DMS 273 treated with DMSO at 0.1 percent for 48 hours (cell line): ENCODE data around the gene MFGE8.

Experiments
- DNase-seq: peaks from one replicate; lab custom pipeline; 2025; lab: John Stamatoyannopoulos, UW

The MFGE8 gene

DNA sequence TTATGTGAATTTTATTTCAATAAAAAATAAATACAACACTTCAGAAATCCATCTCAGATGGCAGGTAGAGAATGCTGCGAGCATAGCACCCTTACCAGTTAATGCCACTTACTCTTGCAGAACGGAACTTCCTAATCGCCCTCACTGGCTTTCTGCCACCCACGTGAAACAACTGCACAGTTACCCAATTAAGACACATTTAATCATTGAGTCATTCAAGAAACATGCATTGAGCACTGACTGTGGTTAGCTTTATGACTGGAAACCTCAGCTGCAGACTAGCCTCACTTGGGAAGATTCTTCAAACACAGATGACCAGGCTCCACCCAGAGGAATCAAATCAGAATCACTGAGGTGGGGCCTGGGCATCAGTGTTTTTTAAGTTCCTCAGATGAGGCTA is 5.6 kb upstream of the MFGE8 start:
- no peak for DNase-seq

DNA sequence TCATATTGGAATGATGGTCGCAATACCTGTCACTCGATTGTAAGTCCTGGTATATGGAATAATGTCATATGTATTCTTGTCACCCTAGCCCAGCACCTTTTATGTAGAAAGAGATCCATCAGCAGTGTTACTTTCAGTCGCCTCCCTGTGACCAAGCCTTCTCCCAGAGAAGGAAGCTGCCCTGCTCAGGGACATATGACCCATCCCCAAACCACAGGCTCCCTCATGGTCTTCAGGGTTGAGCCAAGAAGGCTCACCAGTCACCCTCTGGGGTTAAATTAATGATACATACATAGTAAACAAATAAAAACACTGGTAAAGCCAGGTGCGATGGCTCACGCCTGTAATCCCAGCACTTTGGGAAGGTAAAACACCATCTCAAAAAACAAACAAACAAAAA is 4.6 kb upstream of the MFGE8 start:
- no peak for DNase-seq

DNA sequence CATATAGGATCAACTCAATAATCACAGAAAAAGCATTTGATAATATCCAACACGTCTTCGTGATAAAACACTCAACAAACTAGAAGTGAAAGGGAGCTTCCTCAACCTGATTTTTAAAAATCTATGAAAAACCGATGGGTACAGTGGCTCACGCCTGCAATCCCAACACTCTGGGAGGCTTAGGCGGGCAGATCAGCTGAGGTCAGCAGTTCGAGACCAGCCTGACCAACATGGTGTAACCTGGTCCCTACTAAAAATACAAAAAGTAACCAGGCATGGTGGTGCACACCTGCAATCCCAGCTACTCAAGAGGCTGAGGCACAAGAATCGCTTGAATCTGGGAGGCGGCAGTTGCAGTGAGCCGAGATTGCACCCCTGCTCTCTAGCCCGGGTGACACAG is 2.2 kb upstream of the MFGE8 start:
- DNase-seq: no peak

DNA sequence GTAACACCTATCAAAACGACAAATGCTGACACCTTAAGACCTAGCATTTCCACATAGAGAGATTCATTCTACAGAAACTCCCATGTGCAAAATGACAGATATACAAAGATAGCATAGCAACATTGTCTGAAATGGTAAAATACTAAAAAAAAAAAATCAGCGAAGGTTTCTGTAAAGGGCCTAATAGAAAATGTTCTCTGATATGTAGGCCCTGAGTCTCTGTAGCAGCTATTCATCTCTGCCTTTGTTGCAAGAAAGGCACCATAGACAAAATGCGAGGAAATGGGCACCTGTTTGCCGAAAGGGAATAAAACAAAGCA is 631 bp upstream of the MFGE8 start:
- no peak for DNase-seq

DNA sequence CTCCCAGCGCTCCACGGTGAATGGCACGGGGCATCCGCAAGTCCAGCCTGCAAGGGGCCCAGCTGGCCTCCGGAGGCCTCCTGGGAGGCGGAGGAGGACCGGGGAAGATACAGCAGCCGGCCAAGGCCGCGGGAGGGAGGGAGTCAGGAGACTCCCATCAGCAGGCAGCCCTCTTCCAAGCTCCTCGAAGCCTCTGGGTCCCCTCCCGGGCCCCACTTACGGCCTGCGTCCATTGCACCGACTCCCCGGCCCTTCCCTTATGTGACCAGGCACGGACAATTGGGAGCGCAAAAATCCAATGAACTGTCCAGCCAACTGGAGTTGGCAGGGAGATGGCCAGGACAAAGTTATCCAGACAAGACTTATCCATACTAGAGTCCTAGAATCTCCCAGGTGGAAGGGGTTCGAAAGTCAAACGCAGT is 668 bp downstream of the MFGE8 start:
- DNase-seq: no peak

DNA sequence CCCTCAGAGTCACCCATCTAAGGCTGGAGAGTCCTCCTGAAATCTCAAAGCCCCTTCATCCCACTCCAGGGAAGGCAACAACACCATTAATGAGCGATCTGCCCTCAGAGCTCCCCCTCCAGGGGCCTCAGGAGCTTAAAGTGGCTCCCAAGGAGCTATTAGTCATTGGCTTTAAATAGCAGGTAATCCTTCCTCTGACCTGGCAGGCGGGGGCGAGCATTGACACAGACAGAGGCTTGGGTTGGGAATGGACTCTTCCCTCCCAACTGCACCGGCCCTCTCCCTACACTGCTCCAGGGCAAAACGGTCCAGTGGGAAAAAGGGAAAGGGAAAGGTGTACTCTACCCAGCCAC is 1.4 kb downstream of the MFGE8 start:
- no peak for DNase-seq

DNA sequence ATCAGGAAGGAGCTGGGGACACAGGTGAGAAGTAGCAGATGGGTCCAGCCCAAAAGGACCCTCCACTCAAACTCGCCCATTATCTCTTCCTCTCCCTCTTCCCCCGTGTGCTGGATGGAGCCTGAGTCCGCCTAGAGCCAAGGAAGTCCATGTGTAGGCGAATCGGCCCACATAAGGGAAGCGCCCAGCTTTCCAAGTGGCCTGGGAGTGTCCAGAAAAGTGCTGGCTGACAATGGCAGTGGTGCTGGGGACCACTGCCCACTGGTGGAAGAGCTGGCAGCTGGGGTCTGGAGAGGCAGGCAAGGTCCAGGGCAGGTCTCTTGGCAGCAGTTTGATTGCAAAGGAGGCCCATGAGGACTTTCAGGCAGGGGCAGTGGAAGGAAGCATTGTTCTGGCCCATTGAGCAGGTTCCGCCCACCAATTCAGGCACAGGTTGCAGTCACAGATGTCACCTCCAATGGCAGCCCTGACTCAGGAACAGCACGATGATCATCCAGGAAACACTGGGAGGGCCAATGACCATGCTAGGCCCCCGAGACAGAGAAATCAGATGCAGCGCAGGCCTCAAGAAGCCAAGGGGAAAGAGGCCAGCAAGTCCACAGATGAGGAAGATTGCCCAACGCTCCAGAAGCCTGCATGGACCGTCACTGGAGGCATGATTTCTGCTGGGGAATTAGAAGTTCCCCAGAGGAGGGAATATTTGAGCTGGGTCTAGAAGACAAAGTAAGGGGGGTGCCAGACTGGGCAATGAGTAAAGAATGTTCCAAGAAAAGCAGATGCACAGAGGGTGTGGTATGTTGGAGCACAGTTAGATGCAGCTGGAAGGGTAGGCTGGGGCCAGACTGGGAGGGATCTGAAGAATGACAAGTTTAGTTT is 3.0 kb downstream of the MFGE8 start:
- DNase-seq: no peak

DNA sequence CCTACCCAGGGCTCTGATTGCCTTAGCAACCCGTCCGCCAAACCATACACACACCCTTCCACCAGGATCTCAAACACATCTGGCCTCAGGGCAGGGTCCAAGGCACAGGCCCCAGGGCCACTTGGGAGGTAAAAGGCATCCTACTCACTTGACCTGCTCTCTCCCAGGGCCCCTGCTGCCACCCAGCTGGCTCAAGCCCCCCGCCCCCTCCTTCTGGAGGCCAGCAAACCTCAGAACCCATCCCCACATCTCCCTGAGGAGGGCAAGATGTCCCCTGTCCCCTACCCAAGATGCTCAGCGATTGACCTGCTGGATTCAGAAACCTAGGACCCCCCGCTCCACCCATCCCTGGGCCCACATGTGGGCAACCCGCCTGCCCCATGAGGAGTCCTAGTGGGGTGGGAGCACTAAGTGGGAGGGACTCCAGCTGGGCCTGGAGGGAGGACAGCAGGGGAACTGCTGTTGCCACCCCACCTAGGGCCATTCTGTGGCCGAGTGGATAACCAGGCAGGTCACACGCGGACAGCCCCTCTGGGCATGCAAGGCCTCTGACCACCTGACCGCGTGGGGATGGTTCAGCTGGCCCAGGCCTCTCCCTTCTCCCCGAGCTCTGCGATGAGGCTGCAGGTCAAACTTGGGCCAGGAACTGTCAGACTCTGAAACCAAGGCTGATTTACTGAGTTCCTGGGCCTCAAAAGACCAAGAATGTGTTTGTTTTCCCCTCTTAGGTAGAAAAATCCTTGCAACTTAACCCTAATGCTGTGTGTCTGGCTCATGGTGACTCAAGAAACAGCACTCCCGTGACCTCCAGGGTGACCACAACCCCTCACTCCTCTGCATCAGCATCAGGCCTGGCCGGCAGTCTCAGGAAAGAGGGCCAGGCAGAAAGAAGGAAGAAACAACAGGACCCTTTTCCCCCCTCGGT is 4.2 kb downstream of the MFGE8 start:
- no peak for DNase-seq

DNA sequence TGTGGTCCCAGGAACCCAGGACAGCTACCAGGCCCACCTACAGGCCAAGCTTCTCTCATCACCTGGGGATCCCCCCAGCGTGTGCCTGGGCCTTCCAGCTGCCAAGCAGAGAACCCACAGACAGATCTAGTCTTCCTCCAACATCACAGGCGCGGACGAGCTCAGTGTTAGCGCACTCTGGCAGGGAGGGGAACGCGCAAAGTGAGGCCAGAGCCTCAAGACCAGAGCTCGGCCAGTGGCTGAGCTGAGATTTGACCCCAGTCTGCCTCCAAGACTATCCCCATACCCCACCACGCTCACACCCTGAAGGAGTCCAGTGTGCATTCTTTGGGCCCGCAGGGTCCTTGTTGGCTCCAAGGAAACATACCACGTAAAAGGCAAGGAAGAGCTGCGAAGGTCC is 5.1 kb downstream of the MFGE8 start:
- no peak for DNase-seq

DNA sequence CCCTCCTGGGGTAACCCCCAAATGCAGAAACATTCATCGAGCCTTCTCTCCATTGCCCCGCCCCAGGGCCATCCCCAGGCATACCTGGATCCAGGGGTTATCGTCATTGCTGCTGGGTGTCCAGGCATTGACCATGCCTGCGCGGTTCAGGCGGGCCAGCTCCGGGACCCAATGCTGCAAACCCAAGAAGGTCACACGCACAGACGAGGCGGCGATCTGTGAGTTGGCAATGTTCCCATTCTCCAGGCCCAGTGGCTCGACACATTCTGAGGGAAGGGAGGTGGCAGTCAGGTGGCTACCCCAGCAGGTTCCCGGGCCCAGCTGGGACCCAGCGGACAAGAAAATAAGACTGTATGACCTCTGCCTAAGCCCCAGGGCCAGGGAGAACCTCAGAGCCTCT is 6.1 kb downstream of the MFGE8 start:
- no peak for DNase-seq

DNA sequence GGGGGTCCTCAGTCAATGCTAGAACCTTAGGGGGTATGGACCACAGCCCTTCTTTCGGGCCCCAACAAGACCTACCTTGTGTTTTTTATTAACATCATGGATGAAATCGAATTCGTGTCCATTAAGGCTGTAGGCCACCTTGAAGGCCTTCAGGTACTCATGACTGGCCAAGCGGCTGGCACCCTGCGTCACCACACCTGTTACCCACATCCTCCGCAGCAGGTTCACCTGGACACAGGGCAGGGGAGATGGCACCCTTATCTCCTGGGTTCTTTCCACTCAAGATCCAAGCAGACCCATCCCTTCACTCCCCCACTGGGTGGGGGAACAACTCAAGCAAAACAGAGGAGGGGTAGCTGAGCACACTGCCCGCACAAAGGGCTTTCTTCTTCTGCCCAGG is 6.6 kb downstream of the MFGE8 start:
- no peak for DNase-seq

DNA sequence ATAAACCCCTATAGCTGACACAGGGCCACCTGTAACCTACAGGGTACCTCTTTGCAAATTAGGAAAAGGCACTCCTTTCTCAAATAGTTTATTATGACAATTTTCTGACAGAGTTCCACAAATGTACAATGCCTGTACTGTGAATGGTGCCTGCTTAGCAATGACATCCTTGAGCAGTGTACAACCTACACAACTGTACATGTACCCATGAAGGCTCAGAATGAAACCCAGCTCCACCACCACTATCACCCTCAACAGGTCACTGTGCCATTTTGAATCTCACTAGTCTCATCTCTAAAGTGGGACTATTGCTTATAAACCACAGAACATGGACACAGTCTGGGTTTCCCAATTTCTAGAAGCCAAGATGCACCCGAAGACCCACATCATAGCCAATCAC is 7.0 kb downstream of the MFGE8 start:
- no peak for DNase-seq

DNA sequence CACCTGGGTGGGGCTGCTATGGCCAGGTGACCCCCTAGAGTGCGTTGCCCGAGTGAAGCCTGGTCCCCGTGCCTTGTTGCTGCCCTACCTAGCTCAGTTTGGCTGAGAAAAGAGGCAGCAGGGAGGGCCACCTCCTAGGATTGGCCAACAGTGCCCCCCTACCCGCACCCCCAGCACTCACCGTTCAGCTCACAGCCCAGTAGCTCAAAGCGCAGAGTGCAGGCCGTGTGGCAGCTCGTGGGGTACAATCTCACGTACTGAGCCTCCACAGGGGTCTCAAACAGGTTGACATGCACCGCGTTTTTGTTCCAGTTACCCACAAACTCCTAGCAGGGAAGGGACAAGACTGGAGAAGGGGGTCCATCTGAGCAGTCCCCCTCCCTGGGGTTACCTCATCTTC is 7.6 kb downstream of the MFGE8 start:
- no peak for DNase-seq

DNA sequence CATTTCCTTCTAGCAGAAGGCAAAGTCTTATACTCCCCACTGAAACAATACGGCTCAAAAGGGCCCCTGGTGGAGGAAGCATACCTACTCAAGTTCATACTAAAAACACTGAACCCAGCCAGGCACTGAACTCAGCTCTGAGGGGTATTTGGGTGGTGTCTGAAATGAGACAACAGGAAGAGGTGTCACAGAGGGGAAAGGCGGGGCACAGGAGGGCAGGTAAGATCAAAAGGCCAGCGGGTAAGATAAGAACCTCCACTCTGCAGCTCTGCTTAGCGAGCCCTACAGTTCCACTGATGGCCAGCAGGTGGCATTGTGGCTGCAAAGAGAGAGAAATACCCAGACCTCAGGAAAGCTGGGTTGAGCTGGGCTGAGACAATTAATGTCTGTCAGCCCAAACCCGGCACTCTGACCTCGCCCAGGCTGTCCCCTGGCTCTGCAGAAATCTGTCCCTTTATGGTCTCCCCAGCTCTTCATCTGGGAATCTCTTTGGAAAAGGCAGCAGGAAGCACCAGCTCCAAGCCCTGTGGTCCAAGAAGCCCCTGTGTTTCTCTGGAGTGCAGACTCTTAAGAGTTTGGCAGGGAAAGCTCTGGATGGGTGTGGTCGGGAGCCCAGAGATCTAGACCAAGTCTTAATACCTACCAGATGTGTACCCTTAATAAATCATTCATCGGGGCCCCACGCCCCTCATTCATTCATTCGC is 8.4 kb downstream of the MFGE8 start:
- DNase-seq: no peak

DNA sequence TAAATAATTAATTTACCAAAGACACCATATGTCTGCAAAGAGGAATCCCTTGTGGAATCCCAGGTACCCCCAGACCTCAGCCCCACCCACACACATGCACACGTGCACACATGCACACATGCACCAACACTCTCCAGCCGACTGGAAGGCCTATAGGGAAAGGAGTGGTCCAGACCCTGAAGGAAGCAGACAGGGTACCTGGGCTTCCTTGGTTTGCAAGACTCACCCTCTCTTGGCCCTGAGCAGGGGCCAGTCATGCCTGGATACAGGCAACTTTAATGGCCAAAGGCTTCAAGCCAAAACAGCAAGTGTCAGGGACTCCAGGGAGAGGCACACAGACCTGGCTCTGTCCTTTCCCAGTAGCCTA is 8.9 kb downstream of the MFGE8 start:
- no peak for DNase-seq

DNA sequence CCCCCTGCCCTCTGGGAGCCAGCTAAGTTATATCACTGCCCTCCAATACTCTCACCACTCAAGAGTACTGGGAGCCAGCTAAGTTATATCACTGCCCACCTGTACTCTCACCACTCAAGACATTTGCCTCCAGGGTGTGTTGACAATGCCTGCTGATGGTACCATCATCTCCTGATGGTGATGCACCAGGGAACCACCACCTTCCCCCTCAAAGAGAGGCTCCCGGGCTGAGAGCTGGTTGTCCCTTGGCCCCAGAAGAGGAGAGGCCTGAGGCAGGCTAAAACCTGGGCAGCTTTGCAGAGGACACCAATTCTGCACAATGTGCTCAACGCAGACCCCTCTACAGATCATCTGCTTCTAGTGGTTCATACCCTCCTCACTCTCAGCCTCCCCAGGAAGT is 10.3 kb downstream of the MFGE8 start:
- DNase-seq: no peak

DNA sequence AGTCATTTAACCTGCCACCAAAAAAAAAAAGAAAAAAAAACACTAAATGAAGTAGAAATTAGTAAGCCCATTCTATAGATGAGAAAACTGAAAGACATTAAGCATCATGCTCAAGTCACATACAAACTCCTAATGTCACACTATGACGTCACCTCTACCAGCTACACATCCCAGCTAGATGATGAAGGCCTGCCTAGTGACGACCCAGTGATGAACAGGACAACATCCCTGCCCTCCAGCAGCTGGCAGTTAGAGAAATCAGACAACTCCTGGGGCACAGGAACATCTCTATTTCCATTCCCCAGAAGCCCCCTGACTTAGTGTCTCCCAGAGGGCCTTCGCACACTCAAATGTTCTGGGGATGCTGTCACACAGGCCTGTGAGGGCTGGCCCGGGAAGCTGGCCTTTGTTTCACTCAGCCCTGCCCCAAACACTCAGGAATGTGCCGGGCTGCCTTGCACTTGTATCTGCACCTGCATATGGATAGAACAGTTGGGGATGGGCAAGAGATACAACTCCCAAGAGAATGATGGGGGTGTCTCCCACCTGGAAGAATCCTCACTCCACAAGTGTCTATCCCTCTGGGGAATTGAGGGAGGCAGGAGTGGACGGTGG is 10.9 kb downstream of the MFGE8 start:
- no peak for DNase-seq

DNA sequence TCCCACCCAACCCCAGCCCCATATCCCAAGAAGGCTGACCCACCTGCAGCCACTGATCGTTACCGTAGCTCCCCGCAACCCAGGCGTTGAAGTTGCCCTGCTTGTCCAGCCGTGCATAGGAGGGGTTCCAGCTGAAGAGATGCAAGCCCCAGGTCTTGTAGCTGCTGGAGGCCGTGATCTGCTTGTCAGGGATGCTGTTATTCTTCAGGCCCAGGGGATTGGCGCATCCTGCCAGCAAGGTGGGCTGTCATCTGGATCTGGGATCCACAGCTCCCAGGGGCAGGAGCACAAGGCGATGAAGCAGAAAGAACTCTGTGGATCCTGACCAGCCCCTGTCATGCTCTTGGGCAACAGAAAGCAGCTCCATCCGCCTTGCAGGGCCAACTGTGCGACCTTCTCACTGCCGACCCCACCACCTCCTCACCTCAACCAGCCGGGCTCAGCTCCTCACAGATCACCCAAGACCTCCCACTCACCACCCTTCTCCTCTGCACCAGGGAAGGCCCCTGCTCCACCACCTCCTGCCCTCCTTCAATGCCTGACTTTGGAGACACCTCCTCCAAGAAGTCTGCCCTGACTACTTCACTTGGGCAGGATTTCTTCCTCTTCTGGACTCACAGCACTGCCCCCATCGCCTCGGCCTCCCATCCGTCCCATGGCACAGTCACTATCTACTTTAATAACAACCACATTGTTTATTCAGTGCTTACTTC is 11.5 kb downstream of the MFGE8 start:
- DNase-seq: no peak

DNA sequence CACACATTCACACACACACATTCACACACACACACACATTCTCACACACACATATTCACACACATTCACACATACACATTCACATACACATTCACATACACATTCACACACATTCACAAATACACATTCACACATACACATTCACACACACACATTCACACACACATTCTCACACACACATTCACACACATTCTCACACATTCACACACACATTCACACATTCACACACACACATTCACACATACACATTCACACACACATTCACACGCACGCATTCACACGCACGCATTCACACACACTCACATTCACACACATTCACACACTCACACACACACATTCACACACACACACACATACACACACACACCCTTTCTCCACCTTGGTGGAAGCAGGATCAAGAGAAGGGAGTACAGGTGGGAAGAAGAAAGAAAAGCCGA is 12.2 kb downstream of the MFGE8 start:
- no peak for DNase-seq

DNA sequence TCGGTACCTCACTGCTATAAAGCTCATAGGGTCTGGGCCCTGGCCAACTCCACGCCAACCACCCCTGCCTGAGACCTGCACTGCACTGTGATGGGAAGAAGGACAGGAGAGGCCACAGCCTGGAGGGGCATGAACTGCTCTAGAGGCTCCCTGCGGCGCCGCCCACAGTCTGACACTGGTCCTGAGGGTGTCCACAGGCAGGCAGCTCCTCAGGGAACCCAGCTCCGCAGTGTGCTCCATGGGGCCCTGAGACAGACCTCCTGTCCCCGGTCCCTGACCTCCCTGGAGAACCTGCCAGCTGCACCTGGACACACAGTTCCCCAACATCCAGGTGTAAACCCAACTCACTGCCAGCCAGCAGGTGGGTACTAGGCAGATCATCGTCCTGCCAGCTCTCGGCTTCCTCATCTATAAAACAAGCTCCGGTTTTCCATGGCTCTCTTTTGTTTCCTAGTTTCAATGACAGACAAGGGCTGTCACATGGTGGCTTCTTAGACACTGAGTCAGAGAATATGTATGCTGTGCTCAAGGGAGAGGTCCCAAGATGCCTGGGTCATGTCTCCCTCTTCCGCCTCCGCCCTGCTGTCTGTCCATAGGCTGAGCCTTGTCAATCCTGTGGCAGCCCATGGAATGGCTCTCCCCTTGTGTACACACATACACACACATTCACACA is 12.7 kb downstream of the MFGE8 start:
- no peak for DNase-seq

DNA sequence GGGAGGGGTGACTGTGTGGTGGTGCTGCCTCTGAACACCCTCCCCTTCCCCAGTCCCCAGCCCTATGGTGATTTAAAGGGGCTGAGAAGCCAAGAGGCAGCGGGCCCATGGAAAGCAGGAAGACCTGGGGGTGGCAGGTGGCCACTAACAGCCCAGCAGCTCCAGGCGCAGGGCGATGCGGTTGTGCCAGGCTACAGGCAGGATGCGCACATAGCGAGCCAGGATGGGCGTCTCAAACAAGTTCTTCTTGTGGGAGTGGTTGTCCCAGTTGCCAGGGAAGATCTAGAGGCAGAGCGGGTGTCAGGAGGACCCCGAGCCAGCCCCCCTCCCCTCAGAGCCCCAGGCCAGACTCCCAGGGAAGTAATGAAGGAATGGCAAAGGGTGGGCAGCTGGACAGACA is 13.9 kb downstream of the MFGE8 start:
- no peak for DNase-seq
